Endometrium (tissue), 2 donors: ENCODE data around the gene GPATCH3.
"Not testable (repeated sequence)": the region's sequence is repeated elsewhere in the genome, so short reads cannot be mapped to it uniquely, and the experiment has no call there.

Experiments used
- FAIRE-seq: peaks from 2 replicates; lab custom pipeline; 2012; peaks lifted over from hg19 to GRCh38; lab: Jason Lieb, UNC
- donor health status: control.
- donor health status: control.

The GPATCH3 gene

GRCh38 chr1:26913389-26913753 lies 13.1 kb upstream of the GPATCH3 start:
- FAIRE-seq, result no peak

GRCh38 chr1:26912147-26912490 lies 11.9 kb upstream of the GPATCH3 start:
- FAIRE-seq, result no peak

- FAIRE-seq, result no peak
Measured at GRCh38 chr1:26911399-26912146, 11.3 kb upstream of the GPATCH3 start.

- no peak for FAIRE-seq
Measured at GRCh38 chr1:26910343-26911160, 10.3 kb upstream of the GPATCH3 start.

GRCh38 chr1:26909951-26910342 lies 9.7 kb upstream of the GPATCH3 start:
- no peak for FAIRE-seq

GRCh38 chr1:26907071-26907917 lies 7.0 kb upstream of the GPATCH3 start:
- no peak for FAIRE-seq

GRCh38 chr1:26900815-26901511 lies 696 bp upstream of the GPATCH3 start:
- FAIRE-seq, result no peak

GRCh38 chr1:26897351-26897750 lies 2.9 kb downstream of the GPATCH3 start:
- no peak for FAIRE-seq

GRCh38 chr1:26894263-26894662 lies 6.0 kb downstream of the GPATCH3 start:
- FAIRE-seq, result no peak

GRCh38 chr1:26890467-26890796 lies 9.8 kb downstream of the GPATCH3 start:
- FAIRE-seq, result no peak

- FAIRE-seq, result peak; percentile 4
Measured at GRCh38 chr1:26889551-26890466, 10.5 kb downstream of the GPATCH3 start, which contains the start of gene GPN2. Gene GPN2 (minus strand): TSS chr1:26890283. CDS start chr1:26890096, 187 bp downstream.

- no peak for FAIRE-seq
Measured at GRCh38 chr1:26888231-26888630, 12.0 kb downstream of the GPATCH3 start.

GRCh38 chr1:26887125-26887524 lies 13.1 kb downstream of the GPATCH3 start:
- no peak for FAIRE-seq

GRCh38 chr1:26882696-26883463 lies 17.4 kb downstream of the GPATCH3 start:
- FAIRE-seq, result no peak

- FAIRE-seq, result not testable (repeated sequence)
Measured at GRCh38 chr1:26881611-26882010, 18.7 kb downstream of the GPATCH3 start.

- FAIRE-seq, result no peak
Measured at GRCh38 chr1:26879793-26880192, 20.5 kb downstream of the GPATCH3 start.

GRCh38 chr1:26877326-26877725 lies 22.9 kb downstream of the GPATCH3 start:
- FAIRE-seq, result no peak

- FAIRE-seq, result no peak
Measured at GRCh38 chr1:26874896-26875295, 25.4 kb downstream of the GPATCH3 start.

GRCh38 chr1:26873097-26873496 lies 27.2 kb downstream of the GPATCH3 start:
- FAIRE-seq, result not testable (repeated sequence)
